Islet of Langerhans (tissue), 1 donor: ENCODE results near the gene ABCB9.
A peak's percentile ranks its signal among the peaks of the same experiment; 100 is the strongest.
"Not testable (repeated sequence)": the region's sequence is repeated elsewhere in the genome, so short reads cannot be mapped to it uniquely, and the experiment has no call there.

Experiments used
- FAIRE-seq: peaks from one replicate; lab custom pipeline; 2011; peaks lifted over from hg19 to GRCh38; lab: Jason Lieb, UNC

The ABCB9 gene

GRCh38 chr12:122894193-122895121, 71.8 kb downstream of the ABCB9 start:
- no peak for FAIRE-seq

- FAIRE-seq: no peak
Measured at GRCh38 chr12:122893208-122894153, 72.8 kb downstream of the ABCB9 start.

GRCh38 chr12:122892724-122893123, 73.5 kb downstream of the ABCB9 start:
- FAIRE-seq: not testable (repeated sequence)

DNA sequence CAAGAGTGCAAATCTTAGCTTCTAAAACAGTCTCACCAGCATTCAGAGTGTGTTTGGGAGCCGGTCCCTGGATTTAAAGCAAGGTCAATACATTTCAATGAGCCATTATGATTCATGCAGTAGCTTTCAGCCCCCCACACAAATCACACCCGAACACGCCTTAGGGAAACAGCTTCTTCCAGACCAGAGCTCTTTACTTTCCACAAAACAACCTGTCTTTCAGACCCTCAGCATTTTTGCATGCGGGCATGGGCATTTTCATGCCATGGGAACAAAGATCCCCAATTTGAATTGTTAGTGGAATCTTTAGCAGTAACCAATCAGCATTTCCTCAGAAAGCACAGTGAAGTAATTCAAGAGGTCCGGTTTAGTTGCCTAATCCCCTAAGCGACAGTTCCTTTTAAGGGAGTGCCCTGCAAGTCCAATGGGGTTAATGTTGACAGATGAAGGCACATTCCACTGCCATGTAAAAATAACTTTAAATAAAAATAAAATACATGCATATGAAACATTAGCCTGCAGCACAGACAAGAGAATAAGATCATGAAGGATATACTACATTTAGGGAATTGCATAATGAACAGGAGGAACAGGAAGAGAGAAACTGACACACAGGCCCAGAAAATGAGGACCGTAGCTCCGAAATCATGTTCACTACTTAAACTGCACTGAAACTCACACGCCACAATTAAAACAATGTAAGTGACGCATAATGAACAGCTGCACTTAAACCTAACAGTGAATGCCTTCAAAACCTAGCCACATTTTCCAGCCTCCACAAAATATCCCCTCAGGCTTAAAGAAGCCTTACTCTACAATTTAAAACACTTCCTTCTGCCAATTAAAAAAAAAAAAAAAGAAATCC, 74.4 kb downstream of the ABCB9 start:
- FAIRE-seq: no peak

- FAIRE-seq: no peak
Measured at GRCh38 chr12:122889761-122890520, 76.3 kb downstream of the ABCB9 start.

DNA sequence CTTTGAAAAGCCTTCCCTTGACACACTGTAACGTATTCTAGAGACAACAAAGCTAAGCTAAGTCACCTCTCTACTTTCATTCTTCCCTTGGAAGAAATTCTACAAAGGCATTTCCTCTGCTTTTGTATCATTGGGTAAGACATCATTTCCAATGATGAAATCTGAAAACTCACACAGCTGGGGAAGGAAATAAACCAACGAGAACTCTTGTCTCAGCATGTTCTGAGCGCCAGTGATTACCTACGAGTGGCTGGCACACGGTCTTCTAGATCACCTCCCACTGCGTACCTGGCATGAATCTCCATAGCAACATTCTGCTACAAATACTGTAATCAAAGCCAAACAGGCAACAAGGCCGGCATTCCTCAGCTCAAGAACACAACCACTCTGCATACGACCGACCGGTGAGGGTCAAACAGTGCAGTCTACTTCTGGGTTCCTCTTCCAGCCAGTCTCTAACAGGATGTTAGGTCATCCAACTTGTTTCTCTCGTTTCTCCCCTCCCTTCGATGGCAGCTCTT, 78.0 kb downstream of the ABCB9 start:
- peak; percentile 86 for FAIRE-seq

DNA sequence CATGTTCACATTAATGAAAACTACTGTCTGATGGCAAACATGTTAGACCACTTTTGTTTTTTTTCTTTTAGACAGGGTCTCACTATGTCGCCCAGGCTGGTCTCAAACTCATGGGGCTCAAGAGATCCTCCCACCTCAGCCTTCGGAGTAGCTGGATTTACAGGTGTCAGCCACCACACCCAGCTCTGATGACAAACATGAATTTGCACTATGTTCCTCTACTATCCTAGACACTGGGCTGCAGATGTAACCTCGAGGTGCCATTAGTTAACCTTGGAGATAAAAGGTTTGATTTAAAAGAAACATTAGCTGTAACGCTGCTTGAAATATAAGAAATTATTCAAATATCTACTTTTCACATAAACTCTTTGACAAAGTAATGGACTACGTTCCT, 78.4 kb downstream of the ABCB9 start:
- no peak for FAIRE-seq

- no peak for FAIRE-seq
Measured at GRCh38 chr12:122886851-122887818, 79.1 kb downstream of the ABCB9 start.

DNA sequence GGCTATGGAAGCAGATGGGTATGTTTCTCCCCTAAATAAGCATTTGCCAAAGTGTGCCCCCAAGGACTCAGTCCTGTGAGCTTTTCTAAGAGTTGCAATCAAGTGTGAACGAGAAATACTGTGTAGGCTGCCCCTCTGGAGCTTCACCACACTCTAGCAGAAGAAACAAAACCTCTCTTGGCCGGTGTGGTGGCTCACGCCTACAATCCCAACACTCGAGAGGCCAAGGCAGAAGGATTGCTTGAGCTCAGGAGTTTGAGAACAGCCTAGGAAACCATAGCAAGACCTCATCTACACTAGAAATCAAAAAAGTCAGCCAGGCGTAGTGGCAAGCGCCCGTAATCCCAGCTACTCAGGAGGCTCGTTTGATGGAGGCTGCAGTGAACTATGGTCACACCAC, 80.1 kb downstream of the ABCB9 start:
- FAIRE-seq: no peak

GRCh38 chr12:122884860-122885259, 81.4 kb downstream of the ABCB9 start:
- no peak for FAIRE-seq

GRCh38 chr12:122884091-122884826, 82.0 kb downstream of the ABCB9 start:
- no peak for FAIRE-seq

DNA sequence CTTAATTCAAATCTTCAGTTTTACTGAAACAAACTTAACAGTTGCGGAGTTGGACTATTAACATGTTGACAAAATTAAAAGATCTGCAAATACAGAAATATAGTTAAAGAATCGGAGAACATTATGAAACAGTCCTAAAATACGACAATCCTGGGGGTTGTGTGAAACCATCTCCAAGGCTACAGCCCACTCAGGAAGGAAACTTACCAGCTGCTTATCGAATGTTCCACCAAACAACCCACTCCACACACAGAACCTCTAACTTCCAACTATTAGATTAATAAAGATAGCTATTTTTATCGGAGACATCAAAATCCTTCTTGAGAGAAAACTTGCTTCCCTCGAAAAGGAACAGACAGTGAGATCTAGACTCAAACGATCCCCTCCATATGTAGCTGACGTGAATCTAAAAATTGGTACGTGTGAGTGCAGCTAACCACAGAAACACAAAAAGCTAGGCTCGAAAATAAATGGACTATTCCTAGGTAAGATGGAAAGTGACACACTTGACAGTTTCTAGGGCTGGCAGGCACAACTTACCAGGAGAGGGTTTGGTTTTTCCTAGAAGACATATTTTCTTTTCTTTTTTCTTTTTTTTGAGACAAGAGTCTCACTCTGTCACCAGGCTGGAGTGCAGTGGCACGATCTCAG, 83.2 kb downstream of the ABCB9 start:
- FAIRE-seq: no peak

DNA sequence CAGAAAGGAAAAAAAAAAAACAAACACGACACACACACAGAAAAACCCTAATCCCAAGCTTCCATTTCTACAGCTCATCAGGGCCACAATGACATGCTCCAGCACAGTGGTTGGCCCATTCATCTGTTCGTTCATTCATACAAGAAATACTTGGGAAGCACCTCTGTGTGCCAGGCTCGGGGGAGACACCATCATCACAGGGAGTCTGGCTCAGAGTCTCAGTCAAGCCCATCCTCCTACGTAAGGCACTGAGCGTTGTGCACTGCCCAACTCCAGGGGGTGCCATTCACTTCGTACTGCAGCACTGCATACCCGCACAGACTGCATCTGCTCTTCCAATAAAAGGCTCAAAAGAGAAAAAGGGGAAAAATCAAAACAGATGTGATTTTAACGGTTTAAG, 85.6 kb downstream of the ABCB9 start:
- no peak for FAIRE-seq

DNA sequence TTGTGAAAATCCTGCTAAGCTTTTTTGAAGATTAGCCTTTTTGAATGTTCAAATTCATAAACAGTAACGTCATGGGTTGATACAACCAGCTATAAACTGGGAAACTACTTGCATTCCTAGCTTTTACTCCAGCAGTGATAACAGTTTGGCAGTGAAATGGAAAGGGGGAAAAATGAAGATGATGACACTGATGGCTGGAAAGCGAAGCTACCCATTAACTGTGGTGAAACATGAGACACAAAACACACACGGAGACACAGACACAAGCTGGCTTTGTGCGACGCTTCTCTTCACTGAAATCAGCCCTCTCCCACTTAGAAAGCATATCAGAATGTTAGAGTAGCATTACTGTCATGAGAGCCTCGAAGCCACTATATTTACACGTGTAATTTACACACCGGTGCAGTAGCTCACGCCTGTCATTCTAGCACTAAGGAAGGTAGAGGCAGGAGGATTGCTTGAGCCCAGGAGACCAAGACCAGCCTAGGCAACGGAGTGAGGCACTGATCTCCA, 86.1 kb downstream of the ABCB9 start:
- FAIRE-seq: no peak
